IMR-90 (cell line): Measurements from ENCODE around the gene DHFR. TPM values are rescaled to one million over a fixed set of nuclear protein-coding genes. Genes with fewer than 3 reads are reported as not detected.

Experiments
- ATAC-seq: fragments of 200-7000 bp; cut with Tn5 transposase; 2 replicates; pipeline ENCODE4 v1.9.1; 2020; ENCODE audit warnings: low read depth, mild to moderate bottlenecking, moderate library complexity
- BruUV-seq: library from RNA; stranded (reverse); fragments of 400-500 nt; replicated peaks from 2 replicates; lab custom pipeline; 2021; lab: Mats Ljungman, UMichigan
- CTCF ChIA-PET: fragments of 300-600 bp; formaldehyde crosslinking; extraction: SDS; loops from one replicate; lab custom pipeline; 2021; ENCODE audit warnings: antibody characterized with exemption; lab: Yijun Ruan, JAX
- POLR2A ChIA-PET: fragments of 300-600 bp; sonication (Branson Sonifier 250); formaldehyde crosslinking; loops from one replicate; lab custom pipeline; 2022; ENCODE audit warnings: antibody characterized with exemption; ENCODE audit not compliant: unreplicated experiment; lab: Charles Lee
- DNase-seq: peaks from one replicate; pipeline ENCODE4 v3.0.0; 2013
- H2AFZ ChIP-seq: replicated peaks from 2 replicates; pipeline ENCODE3; 2013; ENCODE audit warnings: low read length, mild to moderate bottlenecking; ENCODE audit not compliant: poor library complexity
- H2AK5ac ChIP-seq: 2 replicates; pipeline ENCODE4 v1.6.1; 2013; ENCODE audit warnings: low read depth, low read length, inconsistent platforms
- H2AK9ac ChIP-seq: replicated peaks from 2 replicates; pipeline ENCODE3; 2013; ENCODE audit warnings: mild to moderate bottlenecking, low read depth, low read length, moderate library complexity; ENCODE audit not compliant: poor library complexity
- H2BK120ac ChIP-seq: 2 replicates; pipeline ENCODE4 v1.6.1; 2013; ENCODE audit warnings: low read depth, low read length, inconsistent platforms
- H2BK15ac ChIP-seq: 3 replicates; pipeline ENCODE4 v1.6.1; 2013; ENCODE audit warnings: low read depth, low read length, inconsistent platforms
- H2BK20ac ChIP-seq: 2 replicates; pipeline ENCODE4 v1.6.1; 2013; ENCODE audit warnings: low read depth, mild to moderate bottlenecking, inconsistent platforms, low read length, moderate library complexity
- H2BK5ac ChIP-seq: 2 replicates; pipeline ENCODE4 v1.6.1; 2013; ENCODE audit warnings: mild to moderate bottlenecking, low read depth, low read length, inconsistent platforms; ENCODE audit not compliant: poor library complexity, severe bottlenecking
- H3K14ac ChIP-seq: replicated peaks from 2 replicates; pipeline ENCODE4 v1.6.1; 2013; ENCODE audit warnings: low read depth, low read length, inconsistent platforms
- H3K18ac ChIP-seq: 2 replicates; pipeline ENCODE4 v1.6.1; 2013; ENCODE audit warnings: low read depth, low read length, control low read depth
- H3K23ac ChIP-seq: 2 replicates; pipeline ENCODE4 v1.6.1; 2013; ENCODE audit warnings: low read depth, low read length, inconsistent platforms
- H3K27ac ChIP-seq: 2 replicates; pipeline ENCODE4 v1.5.1; 2013; ENCODE audit warnings: mild to moderate bottlenecking, control low read depth, low read length; ENCODE audit not compliant: insufficient read depth
- H3K27me3 ChIP-seq: 2 replicates; pipeline ENCODE4 v1.6.1; 2013; ENCODE audit warnings: low read length; ENCODE audit not compliant: control insufficient read depth, insufficient read depth
- H3K36me3 ChIP-seq: 2 replicates; pipeline ENCODE4 v1.6.1; 2013; ENCODE audit warnings: low read length, mixed read lengths; ENCODE audit not compliant: control insufficient read depth, insufficient read depth
- H3K4ac ChIP-seq: 2 replicates; pipeline ENCODE4 v1.6.1; 2013; ENCODE audit warnings: low read depth, low read length, inconsistent platforms
- H3K4me1 ChIP-seq: 2 replicates; pipeline ENCODE4 v1.6.1; 2013; ENCODE audit warnings: low read length, mixed read lengths; ENCODE audit not compliant: control insufficient read depth, insufficient read depth
- H3K4me2 ChIP-seq: 2 replicates; pipeline ENCODE4 v1.6.1; 2013; ENCODE audit warnings: low read depth, mild to moderate bottlenecking, control low read depth, low read length, moderate library complexity
- H3K4me3 ChIP-seq: 2 replicates; pipeline ENCODE4 v1.5.1; 2013; ENCODE audit warnings: low read depth, mild to moderate bottlenecking, control low read depth, low read length, moderate library complexity; ENCODE audit not compliant: insufficient read depth
- H3K56ac ChIP-seq: 2 replicates; pipeline ENCODE4 v1.6.1; 2013; ENCODE audit warnings: low read length, inconsistent platforms; ENCODE audit not compliant: insufficient read depth; ENCODE audit errors: extremely low read depth
- H3K79me1 ChIP-seq, 2 experiments: 2 replicates each; pipeline ENCODE4 v1.6.1; 2013; ENCODE audit warnings: low read length in 2 of 2, inconsistent platforms in 1 of 2, low read depth in 1 of 2
- H3K9ac ChIP-seq: 2 replicates; pipeline ENCODE4 v1.6.1; 2013; ENCODE audit warnings: low read depth, low read length, control low read depth
- H3K9me1 ChIP-seq: 2 replicates; pipeline ENCODE4 v1.6.1; 2013; ENCODE audit warnings: low read length, inconsistent platforms; ENCODE audit not compliant: insufficient read depth
- H3K9me3 ChIP-seq: 2 replicates; pipeline ENCODE4 v1.6.1; 2013; ENCODE audit warnings: low read length; ENCODE audit not compliant: control insufficient read depth, insufficient read depth
- H4K20me1 ChIP-seq: 2 replicates; pipeline ENCODE4 v1.6.1; 2013; ENCODE audit warnings: low read length, inconsistent platforms; ENCODE audit not compliant: insufficient read depth
- H4K5ac ChIP-seq: 2 replicates; pipeline ENCODE4 v1.6.1; 2013; ENCODE audit warnings: mild to moderate bottlenecking, low read depth, low read length, control low read depth
- H4K8ac ChIP-seq, 2 experiments: 2 replicates each; pipeline ENCODE4 v1.6.1; 2013; ENCODE audit warnings: low read depth in 2 of 2, low read length in 2 of 2, control low read depth in 1 of 2, inconsistent platforms in 1 of 2
- H4K91ac ChIP-seq: 2 replicates; pipeline ENCODE4 v1.6.1; 2013; ENCODE audit warnings: low read depth, low read length, inconsistent platforms; ENCODE audit not compliant: insufficient read depth
- BHLHE40 ChIP-seq: fragments of 150-350 bp; IDR thresholded peaks from 2 replicates; pipeline ENCODE4 v1.6.1; 2016; ENCODE audit warnings: mild to moderate bottlenecking, low read depth, low read length
- CTCF ChIP-seq: conservative IDR thresholded peaks from 2 replicates; pipeline ENCODE4 v1.5.1; 2012; ENCODE audit warnings: mild to moderate bottlenecking, low read depth, low read length, improper control_type of control experiment
- ELK1 ChIP-seq: fragments of 150-350 bp; IDR thresholded peaks from 2 replicates; pipeline ENCODE4 v1.6.1; 2016; ENCODE audit warnings: low read depth, mild to moderate bottlenecking, low read length, moderate library complexity, borderline replicate concordance
- FOS ChIP-seq: fragments of 150-350 bp; IDR thresholded peaks from 2 replicates; pipeline ENCODE4 v1.6.1; 2016; ENCODE audit warnings: low read depth, low read length
- MAFK ChIP-seq: IDR thresholded peaks from 2 replicates; pipeline ENCODE4 v1.6.1; 2012; ENCODE audit warnings: low read depth, low read length, improper control_type of control experiment
- MAZ ChIP-seq: IDR thresholded peaks from 2 replicates; pipeline ENCODE4 v1.6.1; 2012; ENCODE audit warnings: low read depth, mild to moderate bottlenecking, low read length, improper control_type of control experiment, moderate library complexity, borderline replicate concordance
- MXI1 ChIP-seq: IDR thresholded peaks from 2 replicates; pipeline ENCODE4 v1.6.1; 2012; ENCODE audit warnings: low read depth, mild to moderate bottlenecking, low read length, moderate library complexity, borderline replicate concordance
- NFE2L2 ChIP-seq: fragments of 150-350 bp; IDR thresholded peaks from 2 replicates; pipeline ENCODE4 v1.6.1; 2016; ENCODE audit warnings: low read depth, mild to moderate bottlenecking, low read length
- POLR2A ChIP-seq: IDR thresholded peaks from 2 replicates; pipeline ENCODE4 v1.6.1; 2012; ENCODE audit warnings: mild to moderate bottlenecking, low read depth, low read length
- RAD21 ChIP-seq: IDR thresholded peaks from 2 replicates; pipeline ENCODE4 v1.6.1; 2012; ENCODE audit warnings: low read length, improper control_type of control experiment
- RCOR1 ChIP-seq: IDR thresholded peaks from 2 replicates; pipeline ENCODE4 v1.6.1; 2012; ENCODE audit warnings: mild to moderate bottlenecking, low read length, improper control_type of control experiment; ENCODE audit not compliant: insufficient replicate concordance
- SMC3 ChIP-seq: fragments of 150-350 bp; IDR thresholded peaks from 2 replicates; pipeline ENCODE4 v1.6.1; 2016; ENCODE audit warnings: low read depth, mild to moderate bottlenecking, antibody characterized with exemption, low read length, moderate library complexity
- USF2 ChIP-seq: fragments of 150-350 bp; IDR thresholded peaks from 2 replicates; pipeline ENCODE4 v1.6.1; 2017; ENCODE audit warnings: mild to moderate bottlenecking, antibody characterized with exemption, low read length, low read depth
- WGBS, 2 experiments: methylation state at CpG; one replicate each; pipeline versions ENCODE4 v1.1.5 to v1.1.7; 2013; ENCODE audit warnings: missing lambda C conversion rate in 2 of 2; ENCODE audit not compliant: insufficient read length in 1 of 2; ENCODE audit errors: extremely low coverage in 2 of 2; 5-methylcytosine and 5-hydroxymethylcytosine counted together
- dilution Hi-C: fragments of 300-500 bp; cut with HindIII; formaldehyde crosslinking; loops from one replicate; pipeline ENCODE4 v1.14.3; 2018; ENCODE audit warnings: low sequenced_read_pairs; ENCODE audit not compliant: unreplicated experiment
- in situ Hi-C: fragments of 300-500 bp; cut with MboI; formaldehyde crosslinking; loops from 3 replicates; pipeline ENCODE4 v1.14.3; 2019; ENCODE audit warnings: low sequenced_read_pairs, inconsistent platforms, mixed read lengths
- intact Hi-C: fragments of 100-400 bp; cut with micrococcal nuclease; formaldehyde crosslinking; loops from 2 replicates; pipeline ENCODE4 v1.10.0; 2022
- polyA plus RNA-seq, 3 experiments: library from polyadenylated mRNA; depleted of rRNA; stranded (reverse); fragments of >200 nt; gene quantifications; 2 replicates each; pipeline ENCODE4 v1.2.3, GENCODE V29; 2012; ENCODE audit warnings: low replicate concordance in 1 of 3
- total RNA-seq: library from RNA; depleted of rRNA; stranded (reverse); fragments of >200 nt; gene quantifications from 2 replicates; pipeline ENCODE4 v1.2.3, GENCODE V29; 2012

DHFR gene
- total and polyA plus RNA-seq, 2 of the 4 experiments (the other 2 are of a cell fraction) = 20.6 to 29.4 TPM

GRCh38 chr5:80615266-80615914 lies 39.4 kb downstream of the DHFR start:
- POLR2A ChIA-PET = no interaction called here
- 88% methylated on average over 11 of the region's 17 CpGs; no CpG with 5 or more reads in 1 of the 2 experiments for WGBS, 2 experiments
- H2AFZ ChIP-seq = no peak overlapping the region
- H4K91ac ChIP-seq = no peak overlapping the region
- no peak overlapping the region for H2BK120ac ChIP-seq
- no peak for DNase-seq
- dilution Hi-C loops (no loop called here), in situ Hi-C loops (no loop called here), intact Hi-C loops (no loop called here)
- no peaks in the 10 kb centered on the region for H4K20me1 ChIP-seq
- BruUV-seq = no TSS peak
- no peak overlapping the region for H3K18ac ChIP-seq
- no peak overlapping the region for H3K4me3 ChIP-seq
- TF ChIP-seq SMC3 (no peak), RCOR1 (no peak), BHLHE40 (no peak), FOS (no peak), MXI1 (no peak), CTCF (no peak), POLR2A (no peak), MAZ (no peak), USF2 (no peak), RAD21 (no peak), ELK1 (no peak), NFE2L2 (no peak), MAFK (no peak)
- no peak overlapping the region for H2AK9ac ChIP-seq
- CTCF ChIA-PET = no interaction called here
- no peak overlapping the region for H3K27ac ChIP-seq
- no peak overlapping the region for H4K8ac ChIP-seq
- no peak overlapping the region for H2BK5ac ChIP-seq
- H4K5ac ChIP-seq = no peak overlapping the region
- no peaks in the 10 kb centered on the region for H3K36me3 ChIP-seq
- no peak overlapping the region for H2AK5ac ChIP-seq
- H3K79me1 ChIP-seq = no peaks in the 10 kb centered on the region
- no peak overlapping the region for H3K4ac ChIP-seq
- no peak overlapping the region for H2BK15ac ChIP-seq
- H3K23ac ChIP-seq = no peak overlapping the region
- no peak overlapping the region for H3K9ac ChIP-seq
- no peak overlapping the region for H3K14ac ChIP-seq
- H3K4me2 ChIP-seq = no peak overlapping the region
- H3K9me3 ChIP-seq = no peaks in the 10 kb centered on the region
- ATAC-seq = no peak
- H2BK20ac ChIP-seq = no peak overlapping the region
- no peaks in the 10 kb centered on the region for H3K4me1 ChIP-seq
- no peaks in the 10 kb centered on the region for H3K27me3 ChIP-seq
- H3K56ac ChIP-seq = no peak overlapping the region
- H3K9me1 ChIP-seq = 0 out of 2 replicates have a peak, but pooled peaks cover 7% of the 10 kb centered on the region
